Measurements from ENCODE around the gene CAPS.

Gene CAPS

DNA sequence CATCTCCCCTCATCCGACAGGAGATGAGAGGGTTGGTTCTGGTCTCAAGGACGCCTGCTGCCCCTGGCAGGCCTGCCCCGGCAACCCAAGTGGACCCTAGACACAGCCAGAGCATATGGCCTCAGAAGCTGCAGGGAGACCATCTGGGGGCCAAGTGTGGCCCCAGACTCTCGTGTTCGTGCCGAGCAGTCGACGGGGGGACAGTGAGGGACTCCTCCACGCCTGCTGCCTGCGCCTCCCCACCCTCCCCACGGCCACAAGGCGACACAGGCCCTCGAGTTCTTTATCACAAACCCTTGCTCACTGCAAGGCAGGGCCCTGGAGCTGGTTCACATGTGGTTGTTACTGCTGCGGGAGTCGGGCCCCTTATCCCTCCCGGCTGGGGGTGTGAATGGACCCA lies 9.3 kb downstream of the CAPS start:
- no peaks in the 10 kb centered on the region for H3K9me3 ChIP-seq (ENCODE audit: insufficient read depth, low read length, severe bottlenecking)
- no peak overlapping the region for H3K27ac ChIP-seq (ENCODE audit: low read length)
- DNase-seq (no peak), ATAC-seq (ENCODE audit: insufficient read depth, low read depth) (no peak)
- H3K27me3 ChIP-seq (ENCODE audit: insufficient read depth, low read length, poor library complexity): no peaks in the 10 kb centered on the region
- H4K20me1 ChIP-seq (ENCODE audit: insufficient read depth, low read length): peaks cover 22% of the 10 kb centered on the region
- TF ChIP-seq, protein P1, sequence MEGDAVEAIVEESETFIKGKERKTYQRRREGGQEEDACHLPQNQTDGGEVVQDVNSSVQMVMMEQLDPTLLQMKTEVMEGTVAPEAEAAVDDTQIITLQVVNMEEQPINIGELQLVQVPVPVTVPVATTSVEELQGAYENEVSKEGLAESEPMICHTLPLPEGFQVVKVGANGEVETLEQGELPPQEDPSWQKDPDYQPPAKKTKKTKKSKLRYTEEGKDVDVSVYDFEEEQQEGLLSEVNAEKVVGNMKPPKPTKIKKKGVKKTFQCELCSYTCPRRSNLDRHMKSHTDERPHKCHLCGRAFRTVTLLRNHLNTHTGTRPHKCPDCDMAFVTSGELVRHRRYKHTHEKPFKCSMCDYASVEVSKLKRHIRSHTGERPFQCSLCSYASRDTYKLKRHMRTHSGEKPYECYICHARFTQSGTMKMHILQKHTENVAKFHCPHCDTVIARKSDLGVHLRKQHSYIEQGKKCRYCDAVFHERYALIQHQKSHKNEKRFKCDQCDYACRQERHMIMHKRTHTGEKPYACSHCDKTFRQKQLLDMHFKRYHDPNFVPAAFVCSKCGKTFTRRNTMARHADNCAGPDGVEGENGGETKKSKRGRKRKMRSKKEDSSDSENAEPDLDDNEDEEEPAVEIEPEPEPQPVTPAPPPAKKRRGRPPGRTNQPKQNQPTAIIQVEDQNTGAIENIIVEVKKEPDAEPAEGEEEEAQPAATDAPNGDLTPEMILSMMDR (IDR thresholded peaks at IDR 0.05; ENCODE audit: borderline replicate concordance, extremely low read depth, low read length, poor library complexity, severe bottlenecking): no peak
- TF ChIP-seq EZH2 (IDR thresholded peaks at IDR 0.05; ENCODE audit: borderline replicate concordance, low read depth, low read length, severe bottlenecking): no peak
- H2AFZ ChIP-seq (ENCODE audit: low read depth, low read length): no peak overlapping the region
- H3K9ac ChIP-seq (ENCODE audit: low read depth, low read length): no peak overlapping the region
- peaks cover 97% of the 10 kb centered on the region for H3K36me3 ChIP-seq (ENCODE audit: insufficient read depth, low read length)
- H3K4me2 ChIP-seq (ENCODE audit: insufficient read depth, low read length): no peak overlapping the region
- H3K79me2 ChIP-seq (ENCODE audit: insufficient read depth, low read length): no peaks in the 10 kb centered on the region
- H3K4me1 ChIP-seq (ENCODE audit: insufficient read depth, low read length): no peaks in the 10 kb centered on the region
- no peak overlapping the region for H3K4me3 ChIP-seq (ENCODE audit: low read depth in 1 of 2, low read length in 2 of 2)

DNA sequence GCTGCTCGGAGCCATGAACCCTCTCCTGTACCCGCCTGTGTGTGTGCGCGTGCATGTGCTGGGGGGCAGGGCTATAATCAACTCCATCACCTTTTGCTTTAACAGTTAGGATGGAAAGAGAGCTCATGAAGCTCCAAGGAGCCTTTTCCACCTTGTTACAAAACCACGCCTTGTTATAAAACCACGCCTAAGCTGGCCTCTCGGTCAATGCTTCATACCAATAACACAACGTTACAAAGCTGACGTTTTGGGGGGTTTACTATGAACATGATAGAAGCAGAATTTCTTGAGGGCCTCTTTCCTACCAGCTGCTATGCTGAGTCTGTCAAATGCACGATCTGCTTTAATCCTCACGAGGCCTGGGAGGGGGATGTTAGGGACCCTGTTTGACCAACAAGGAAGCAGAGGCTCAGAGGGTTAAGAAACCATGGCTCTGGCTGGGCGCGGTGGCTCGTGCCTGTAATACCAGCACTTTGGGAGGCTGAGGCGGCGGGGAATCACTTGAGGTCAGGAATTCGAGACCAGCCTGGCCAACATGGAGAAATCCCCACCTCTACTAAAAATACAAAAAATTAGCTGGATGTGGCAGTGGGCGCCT lies 11.9 kb downstream of the CAPS start:
- no peak overlapping the region for H3K4me2 ChIP-seq (ENCODE audit: insufficient read depth, low read length)
- H3K79me2 ChIP-seq (ENCODE audit: insufficient read depth, low read length): 0 out of 2 replicates have a peak, but pooled peaks cover 1% of the 10 kb centered on the region
- H4K20me1 ChIP-seq (ENCODE audit: insufficient read depth, low read length): peaks cover 32% of the 10 kb centered on the region
- ATAC-seq (ENCODE audit: insufficient read depth, low read depth) (no peak), DNase-seq (no peak)
- H3K27ac ChIP-seq (ENCODE audit: low read length): no peak overlapping the region
- no peak overlapping the region for H2AFZ ChIP-seq (ENCODE audit: low read depth, low read length)
- H3K36me3 ChIP-seq (ENCODE audit: insufficient read depth, low read length): peaks cover 100% of the 10 kb centered on the region
- no peak overlapping the region for H3K4me3 ChIP-seq (ENCODE audit: low read depth in 1 of 2, low read length in 2 of 2)
- TF ChIP-seq, protein P1 (IDR thresholded peaks at IDR 0.05; ENCODE audit: borderline replicate concordance, extremely low read depth, low read length, poor library complexity, severe bottlenecking): no peak
- TF ChIP-seq EZH2 (IDR thresholded peaks at IDR 0.05; ENCODE audit: borderline replicate concordance, low read depth, low read length, severe bottlenecking): no peak
- no peaks in the 10 kb centered on the region for H3K27me3 ChIP-seq (ENCODE audit: insufficient read depth, low read length, poor library complexity)
- no peak overlapping the region for H3K9ac ChIP-seq (ENCODE audit: low read depth, low read length)
- H3K4me1 ChIP-seq (ENCODE audit: insufficient read depth, low read length): no peaks in the 10 kb centered on the region
- no peaks in the 10 kb centered on the region for H3K9me3 ChIP-seq (ENCODE audit: insufficient read depth, low read length, severe bottlenecking)

DNA sequence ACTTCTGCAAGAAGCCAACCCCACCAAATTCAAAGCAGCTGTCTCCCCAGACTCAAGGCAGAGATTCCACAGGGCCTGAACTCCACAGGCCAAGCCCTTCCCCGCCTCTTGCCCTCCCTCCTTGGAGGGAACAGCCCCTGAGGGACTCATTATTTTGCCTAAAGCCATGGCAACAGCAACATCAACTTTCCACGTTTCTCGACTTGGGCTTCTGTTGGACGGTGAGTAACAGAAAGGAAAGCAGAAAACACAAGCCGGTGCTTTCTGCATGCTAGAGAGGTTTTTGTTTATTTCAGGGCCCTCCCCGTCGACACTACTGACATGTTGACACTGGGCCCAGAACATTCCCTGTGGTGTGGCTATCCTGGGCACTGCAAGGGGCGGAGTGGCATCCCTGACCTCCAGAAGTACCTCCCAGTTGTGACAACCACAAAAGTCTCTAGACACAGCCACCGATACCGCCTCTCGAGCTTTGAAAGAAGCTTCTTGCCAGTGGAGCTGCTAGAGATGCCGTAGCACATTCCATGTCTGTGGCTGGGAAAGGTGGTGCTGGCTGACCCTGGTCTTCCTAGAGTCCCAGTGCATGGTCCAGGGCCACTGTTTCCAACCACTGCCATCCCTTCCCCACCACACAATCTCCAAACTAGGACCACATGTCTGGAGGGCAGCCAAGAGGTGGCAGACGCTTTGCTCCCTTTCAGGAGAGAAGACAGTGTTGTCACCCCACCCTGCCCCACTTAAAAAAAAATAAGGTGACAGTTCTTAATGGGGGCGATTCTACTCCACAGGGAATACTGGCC lies 12.8 kb downstream of the CAPS start:
- Histone ChIP-seq H3K27me3 (ENCODE audit: insufficient read depth, low read length, poor library complexity) (no peaks in the 10 kb centered on the region), H3K79me2 (ENCODE audit: insufficient read depth, low read length) (0 out of 2 replicates have a peak, but pooled peaks cover 3% of the 10 kb centered on the region), H3K9ac (ENCODE audit: low read depth, low read length) (no peak overlapping the region), H3K36me3 (ENCODE audit: insufficient read depth, low read length) (peaks cover 98% of the 10 kb centered on the region), H3K4me2 (ENCODE audit: insufficient read depth, low read length) (no peak overlapping the region), H3K4me3 (ENCODE audit: low read depth in 1 of 2, low read length in 2 of 2) (no peak overlapping the region), H3K9me3 (ENCODE audit: insufficient read depth, low read length, severe bottlenecking) (no peaks in the 10 kb centered on the region), H3K4me1 (ENCODE audit: insufficient read depth, low read length) (no peaks in the 10 kb centered on the region), H4K20me1 (ENCODE audit: insufficient read depth, low read length) (peaks cover 32% of the 10 kb centered on the region), H3K27ac (ENCODE audit: low read length) (no peak overlapping the region), H2AFZ (ENCODE audit: low read depth, low read length) (no peak overlapping the region)
- no peak for DNase-seq
- ATAC-seq (ENCODE audit: insufficient read depth, low read depth): no peak
- TF ChIP-seq, protein P1 (IDR thresholded peaks at IDR 0.05; ENCODE audit: borderline replicate concordance, extremely low read depth, low read length, poor library complexity, severe bottlenecking): no peak
- TF ChIP-seq EZH2 (IDR thresholded peaks at IDR 0.05; ENCODE audit: borderline replicate concordance, low read depth, low read length, severe bottlenecking): no peak

All from DND-41 (cell line).